Retinal pigment epithelial cell (primary cell): ENCODE results near the gene ZNF473.

Experiments used
- DNase-seq: peaks from one replicate; pipeline ENCODE4 v3.0.0-alpha.2; 2010; ENCODE audit warnings: low read depth
- H3K4me3 ChIP-seq: 2 replicates; pipeline ENCODE4 v1.5.1; 2011; ENCODE audit warnings: mild to moderate bottlenecking, low read length, control low read depth, moderate library complexity
- CTCF ChIP-seq: conservative IDR thresholded peaks from 2 replicates; pipeline ENCODE4 v1.5.1; 2011; ENCODE audit warnings: low read depth, low read length, control low read depth, inconsistent platforms

ZNF473 gene

GRCh38 chr19:49983645-49984229 lies 42.1 kb upstream of the ZNF473 start:
- peak; percentile 85 for TF ChIP-seq CTCF
- H3K4me3 ChIP-seq, result no peak overlapping the region
- no peak for DNase-seq

- DNase-seq, result no peak
- H3K4me3 ChIP-seq, result no peak overlapping the region
Observed at GRCh38 chr19:49984491-49984890, 41.3 kb upstream of the ZNF473 start.

GRCh38 chr19:49985871-49986270 lies 39.9 kb upstream of the ZNF473 start:
- DNase-seq, result no peak
- no peak for TF ChIP-seq CTCF
- H3K4me3 ChIP-seq, result no peak overlapping the region

More at GRCh38 chr19:49984491-49984890, 41.3 kb upstream of the ZNF473 start:
- no peak for TF ChIP-seq CTCF

- no peak for TF ChIP-seq CTCF
- H3K4me3 ChIP-seq, result no peak overlapping the region
- DNase-seq, result no peak
Observed at GRCh38 chr19:49986354-49986753, 39.5 kb upstream of the ZNF473 start.

- H3K4me3 ChIP-seq, result no peak overlapping the region
- DNase-seq, result peak; percentile 86
- peak; percentile 17 for TF ChIP-seq CTCF
Observed at GRCh38 chr19:49987159-49987698, 38.6 kb upstream of the ZNF473 start.

GRCh38 chr19:49988007-49988406 lies 37.8 kb upstream of the ZNF473 start:
- no peak for DNase-seq
- TF ChIP-seq CTCF, result no peak
- no peak overlapping the region for H3K4me3 ChIP-seq

- no peak for DNase-seq
- no peak overlapping the region for H3K4me3 ChIP-seq
- no peak for TF ChIP-seq CTCF
Observed at GRCh38 chr19:49988433-49988832, 37.4 kb upstream of the ZNF473 start.
